WTC11 (cell line): ENCODE measurements around the gene ALS2CL.

Source experiments
- JUN ChIP-seq: sonication (generic); formaldehyde crosslinking; IDR thresholded peaks from 2 replicates; pipeline ENCODE4 v1.8.0; 2023; ENCODE audit warnings: mild to moderate bottlenecking, missing genetic modification reagents
- NR3C1 ChIP-seq: sonication (generic); formaldehyde crosslinking; conservative IDR thresholded peaks from 2 replicates; pipeline ENCODE4 v1.8.1; 2023; ENCODE audit warnings: low read depth, mild to moderate bottlenecking, missing genetic modification reagents
- OVOL2 ChIP-seq: fragments of 250-450 bp; sonication (Bioruptor Pico); IDR thresholded peaks from 2 replicates; pipeline ENCODE4 v1.9.0; 2021; ENCODE audit warnings: mild to moderate bottlenecking, borderline replicate concordance
- TEAD4 ChIP-seq: sonication (generic); formaldehyde crosslinking; IDR thresholded peaks from 2 replicates; pipeline ENCODE4 v1.8.0; 2022; ENCODE audit warnings: mild to moderate bottlenecking, missing genetic modification reagents
- USF1 ChIP-seq: sonication (generic); formaldehyde crosslinking; IDR thresholded peaks from 2 replicates; pipeline ENCODE4 v1.8.0; 2022; ENCODE audit warnings: mild to moderate bottlenecking, missing genetic modification reagents
- ZNF138 ChIP-seq: sonication (generic); formaldehyde crosslinking; conservative IDR thresholded peaks from 2 replicates; pipeline ENCODE4 v1.8.1; 2022; ENCODE audit warnings: mild to moderate bottlenecking, moderate library complexity, missing genetic modification reagents
- TF ChIP-seq, protein P1 (sequence below): fragments of 200-600 bp; IDR thresholded peaks from 2 replicates; pipeline ENCODE4 v1.8.0; 2022; ENCODE audit warnings: antibody characterized with exemption
- TF ChIP-seq, protein P2 (sequence below): sonication (generic); formaldehyde crosslinking; IDR thresholded peaks from 2 replicates; pipeline ENCODE4 v1.8.1; 2023; ENCODE audit warnings: mild to moderate bottlenecking, missing genetic modification reagents, borderline replicate concordance

DNA sequence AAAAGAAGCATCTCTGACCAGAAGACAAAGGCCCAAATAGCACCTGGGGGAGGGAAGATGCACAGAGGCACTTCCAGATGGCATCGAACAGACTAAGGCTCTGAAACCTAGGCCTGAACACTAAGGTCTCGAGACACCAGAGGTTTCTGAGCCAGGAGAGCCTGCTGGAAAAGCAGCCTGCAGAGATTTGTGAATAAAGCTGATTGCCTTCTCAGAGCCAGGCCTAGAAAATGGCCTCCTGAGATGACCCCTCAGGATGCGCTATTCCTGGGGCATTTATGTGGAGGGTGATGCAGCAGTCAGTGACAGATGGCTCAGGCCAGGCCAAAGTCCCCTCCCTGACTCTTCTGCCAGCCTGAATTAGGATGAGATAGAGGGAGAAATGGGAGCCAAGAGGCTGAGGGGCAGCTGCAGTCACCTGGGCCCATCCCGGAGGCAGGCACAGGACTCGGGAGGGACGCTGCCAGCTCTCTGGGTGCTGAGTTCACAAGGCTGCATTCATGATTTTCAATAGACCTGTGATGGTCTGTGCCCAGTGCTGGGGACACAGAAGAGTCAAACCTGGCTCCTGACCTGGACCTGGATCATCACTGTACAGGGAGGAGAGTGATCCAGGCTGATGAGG lies 17.3 kb upstream of the ALS2CL start:
- TF ChIP-seq, protein P1, sequence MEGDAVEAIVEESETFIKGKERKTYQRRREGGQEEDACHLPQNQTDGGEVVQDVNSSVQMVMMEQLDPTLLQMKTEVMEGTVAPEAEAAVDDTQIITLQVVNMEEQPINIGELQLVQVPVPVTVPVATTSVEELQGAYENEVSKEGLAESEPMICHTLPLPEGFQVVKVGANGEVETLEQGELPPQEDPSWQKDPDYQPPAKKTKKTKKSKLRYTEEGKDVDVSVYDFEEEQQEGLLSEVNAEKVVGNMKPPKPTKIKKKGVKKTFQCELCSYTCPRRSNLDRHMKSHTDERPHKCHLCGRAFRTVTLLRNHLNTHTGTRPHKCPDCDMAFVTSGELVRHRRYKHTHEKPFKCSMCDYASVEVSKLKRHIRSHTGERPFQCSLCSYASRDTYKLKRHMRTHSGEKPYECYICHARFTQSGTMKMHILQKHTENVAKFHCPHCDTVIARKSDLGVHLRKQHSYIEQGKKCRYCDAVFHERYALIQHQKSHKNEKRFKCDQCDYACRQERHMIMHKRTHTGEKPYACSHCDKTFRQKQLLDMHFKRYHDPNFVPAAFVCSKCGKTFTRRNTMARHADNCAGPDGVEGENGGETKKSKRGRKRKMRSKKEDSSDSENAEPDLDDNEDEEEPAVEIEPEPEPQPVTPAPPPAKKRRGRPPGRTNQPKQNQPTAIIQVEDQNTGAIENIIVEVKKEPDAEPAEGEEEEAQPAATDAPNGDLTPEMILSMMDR = no peak
- TF ChIP-seq ZNF138 (CRISPR knock-in tag) (no peak), USF1 (CRISPR knock-in tag) (no peak), NR3C1 (CRISPR knock-in tag) (no peak), OVOL2 (CRISPR knock-in tag) (no peak), TEAD4 (CRISPR knock-in tag) (no peak), JUN (CRISPR knock-in tag) (no peak)
- TF ChIP-seq, protein P2, sequence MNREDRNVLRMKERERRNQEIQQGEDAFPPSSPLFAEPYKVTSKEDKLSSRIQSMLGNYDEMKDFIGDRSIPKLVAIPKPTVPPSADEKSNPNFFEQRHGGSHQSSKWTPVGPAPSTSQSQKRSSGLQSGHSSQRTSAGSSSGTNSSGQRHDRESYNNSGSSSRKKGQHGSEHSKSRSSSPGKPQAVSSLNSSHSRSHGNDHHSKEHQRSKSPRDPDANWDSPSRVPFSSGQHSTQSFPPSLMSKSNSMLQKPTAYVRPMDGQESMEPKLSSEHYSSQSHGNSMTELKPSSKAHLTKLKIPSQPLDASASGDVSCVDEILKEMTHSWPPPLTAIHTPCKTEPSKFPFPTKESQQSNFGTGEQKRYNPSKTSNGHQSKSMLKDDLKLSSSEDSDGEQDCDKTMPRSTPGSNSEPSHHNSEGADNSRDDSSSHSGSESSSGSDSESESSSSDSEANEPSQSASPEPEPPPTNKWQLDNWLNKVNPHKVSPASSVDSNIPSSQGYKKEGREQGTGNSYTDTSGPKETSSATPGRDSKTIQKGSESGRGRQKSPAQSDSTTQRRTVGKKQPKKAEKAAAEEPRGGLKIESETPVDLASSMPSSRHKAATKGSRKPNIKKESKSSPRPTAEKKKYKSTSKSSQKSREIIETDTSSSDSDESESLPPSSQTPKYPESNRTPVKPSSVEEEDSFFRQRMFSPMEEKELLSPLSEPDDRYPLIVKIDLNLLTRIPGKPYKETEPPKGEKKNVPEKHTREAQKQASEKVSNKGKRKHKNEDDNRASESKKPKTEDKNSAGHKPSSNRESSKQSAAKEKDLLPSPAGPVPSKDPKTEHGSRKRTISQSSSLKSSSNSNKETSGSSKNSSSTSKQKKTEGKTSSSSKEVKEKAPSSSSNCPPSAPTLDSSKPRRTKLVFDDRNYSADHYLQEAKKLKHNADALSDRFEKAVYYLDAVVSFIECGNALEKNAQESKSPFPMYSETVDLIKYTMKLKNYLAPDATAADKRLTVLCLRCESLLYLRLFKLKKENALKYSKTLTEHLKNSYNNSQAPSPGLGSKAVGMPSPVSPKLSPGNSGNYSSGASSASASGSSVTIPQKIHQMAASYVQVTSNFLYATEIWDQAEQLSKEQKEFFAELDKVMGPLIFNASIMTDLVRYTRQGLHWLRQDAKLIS (CRISPR knock-in tag) = no peak
